Urinary bladder (tissue), 4 donors: ENCODE results near the gene TRPM2. TPM values are rescaled to one million over a fixed set of nuclear protein-coding genes. Genes with fewer than 3 reads are reported as not detected.

Experiments
- DNase-seq: peaks from one replicate; pipeline ENCODE4 v3.0.0-alpha.2; 2015; ENCODE audit errors: extremely low spot score
- H3K27ac ChIP-seq: one replicate; pipeline ENCODE4 v1.5.1; 2013; ENCODE audit warnings: low read depth, mild to moderate bottlenecking, moderate library complexity
- H3K36me3 ChIP-seq: one replicate; pipeline ENCODE4 v1.6.1; 2013; ENCODE audit warnings: mild to moderate bottlenecking, moderate library complexity; ENCODE audit not compliant: insufficient read depth
- H3K4me1 ChIP-seq: one replicate; pipeline ENCODE4 v1.6.1; 2013; ENCODE audit warnings: mild to moderate bottlenecking, moderate library complexity; ENCODE audit not compliant: insufficient read depth
- H3K4me3 ChIP-seq: one replicate; pipeline ENCODE4 v1.5.1; 2013; ENCODE audit warnings: low read depth, low read length
- WGBS: extraction: QIAGEN DNeasy Blood & Tissue Kit; methylation state at CpG from one replicate; pipeline ENCODE4 v1.1.7; 2013; 5-methylcytosine and 5-hydroxymethylcytosine counted together
- polyA plus RNA-seq: library from polyadenylated mRNA; stranded (reverse); fragments of 200-250 nt; gene quantifications from one replicate; pipeline ENCODE4 v1.2.3, GENCODE V29; 2013
- total RNA-seq: library from RNA; depleted of rRNA; stranded (reverse); fragments of >200 nt; gene quantifications from one replicate; pipeline ENCODE4 v1.2.3, GENCODE V29; 2014
- donor health status: healthy with polysubstance abuse.
- donor health status: healthy.

Gene TRPM2
- total RNA-seq (1.2 TPM), polyA plus RNA-seq (3.3 TPM)

DNA sequence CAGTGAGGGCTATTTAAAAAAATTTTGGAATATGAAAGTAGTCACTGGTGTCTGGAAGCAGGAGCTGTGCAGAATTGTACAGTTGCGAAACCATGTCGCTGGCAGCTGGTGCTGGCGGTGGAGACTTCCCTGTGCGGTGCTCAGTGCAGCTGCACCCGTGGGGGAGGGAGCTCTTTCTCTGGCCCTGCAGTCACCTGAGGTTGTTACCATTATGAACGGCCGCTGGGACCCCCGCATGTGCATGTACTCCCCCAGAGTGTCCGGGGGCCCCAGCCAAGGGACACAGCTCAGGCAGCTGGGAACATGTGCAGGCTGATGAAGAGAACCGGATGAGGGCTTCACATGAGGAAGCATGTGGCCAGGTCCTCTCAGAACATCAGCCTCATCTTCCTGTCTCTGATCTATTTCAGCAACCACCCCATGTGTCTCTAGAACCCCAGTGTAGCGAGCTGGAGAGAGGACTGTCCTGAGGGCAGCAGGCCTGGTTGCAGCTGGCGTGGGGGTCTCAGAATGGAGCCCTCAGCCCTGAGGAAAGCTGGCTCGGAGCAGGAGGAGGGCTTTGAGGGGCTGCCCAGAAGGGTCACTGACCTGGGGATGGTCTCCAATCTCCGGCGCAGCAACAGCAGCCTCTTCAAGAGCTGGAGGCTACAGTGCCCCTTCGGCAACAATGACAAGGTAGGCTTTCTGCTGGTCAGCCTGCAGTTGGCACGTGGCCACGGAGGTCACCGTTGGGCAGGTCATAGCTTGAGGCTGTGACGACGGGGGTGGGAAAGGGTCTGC lies at the start of gene TRPM2:
Gene TRPM2 (plus strand): TSS at position 431 of the 780 bp plus-strand sequence. CDS start 80 bp downstream, at position 511.
- Histone ChIP-seq H3K4me1 (no peaks in the 10 kb centered on the region), H3K4me3 (no peak within 1 kb of the TSS), H3K36me3 (no peaks in the 10 kb centered on the region), H3K27ac (no peak within 1 kb of the TSS)
- 63% methylated on average over 21 of the region's 21 CpGs for WGBS
- DNase-seq = no peak

DNA sequence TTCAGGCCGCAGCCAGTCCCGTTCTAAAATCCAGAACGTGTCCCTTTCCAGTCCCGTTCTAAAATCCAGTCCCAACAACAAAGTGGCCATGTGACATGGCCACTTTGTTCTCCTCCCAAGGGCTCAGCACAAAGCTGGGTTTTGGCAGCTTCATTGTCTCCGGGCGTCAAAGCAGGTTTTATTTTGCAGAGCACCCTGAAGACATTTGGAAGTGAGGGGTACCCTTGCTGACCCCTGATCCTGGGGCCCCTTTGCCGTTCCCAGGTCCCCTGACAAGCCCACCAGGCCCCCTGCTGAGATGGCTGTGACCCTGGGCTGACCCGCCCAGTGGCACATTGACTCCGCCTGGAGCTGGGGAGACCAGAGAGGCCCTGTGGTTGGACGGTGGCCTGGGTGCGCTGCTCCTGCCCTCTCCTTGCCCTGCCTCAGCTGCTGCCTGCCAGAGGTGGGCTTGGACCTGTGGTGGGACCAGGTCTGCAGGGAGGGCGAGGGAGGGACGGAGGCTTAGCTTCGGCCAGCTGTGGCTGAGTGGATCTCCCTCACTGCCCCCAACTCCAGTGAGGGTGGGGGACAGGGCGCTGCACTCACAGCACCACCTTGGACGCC lies 49.3 kb upstream of the TRPM2 start:
- H3K4me1 ChIP-seq = no peaks in the 10 kb centered on the region
- H3K27ac ChIP-seq = no peak overlapping the region
- H3K36me3 ChIP-seq = no peaks in the 10 kb centered on the region
- H3K4me3 ChIP-seq = no peak overlapping the region
- no peak for DNase-seq
- 65% methylated on average over 16 of the region's 16 CpGs for WGBS

DNA sequence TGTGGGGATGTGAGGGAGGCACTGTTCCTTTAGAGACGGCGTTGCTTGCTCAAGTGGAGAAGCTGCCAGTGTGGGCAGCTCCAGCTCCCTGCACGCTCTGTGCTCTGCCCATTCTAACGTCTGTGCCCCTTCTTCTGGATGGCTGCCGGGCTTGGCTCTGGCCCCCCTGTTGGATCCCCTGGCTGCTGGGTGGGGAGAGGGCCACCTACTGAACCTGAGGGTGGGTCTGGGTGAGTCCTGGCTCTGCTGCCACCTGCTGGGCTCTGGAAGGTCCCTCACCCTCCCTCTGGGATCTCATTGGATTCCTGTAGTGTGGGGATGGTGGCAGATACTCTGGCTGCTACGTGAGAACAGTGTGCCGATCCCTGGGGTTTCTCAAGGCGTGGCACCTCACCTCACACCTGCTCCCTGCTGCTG lies 48.5 kb upstream of the TRPM2 start:
- Histone ChIP-seq H3K27ac (no peak overlapping the region), H3K36me3 (no peaks in the 10 kb centered on the region), H3K4me1 (no peaks in the 10 kb centered on the region), H3K4me3 (no peak overlapping the region)
- DNase-seq = no peak
- 50% methylated on average over 8 of the region's 8 CpGs for WGBS

DNA sequence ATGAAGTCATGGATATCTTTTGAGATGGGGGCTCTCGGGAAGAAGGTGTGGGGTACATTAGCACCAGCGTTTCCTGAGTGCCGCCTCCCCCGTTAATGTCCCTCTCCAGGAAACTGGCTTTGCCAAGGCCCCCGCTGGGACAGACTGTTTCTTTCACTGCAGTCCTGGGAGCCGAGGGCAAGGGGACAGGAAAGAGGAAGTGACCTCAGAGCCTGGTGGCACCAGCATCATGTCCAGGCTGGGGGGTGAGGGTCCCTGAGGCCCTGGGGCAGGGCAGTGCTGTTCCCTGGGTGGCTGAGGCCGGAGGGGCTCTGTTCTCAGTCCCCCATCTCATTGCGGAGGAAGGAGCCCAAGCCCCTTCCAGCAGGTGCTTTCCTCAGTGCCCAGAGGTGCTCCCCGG lies 47.7 kb upstream of the TRPM2 start:
- DNase-seq = no peak
- 88% methylated on average over 9 of the region's 9 CpGs for WGBS
- no peak overlapping the region for H3K4me3 ChIP-seq
- no peaks in the 10 kb centered on the region for H3K4me1 ChIP-seq
- no peaks in the 10 kb centered on the region for H3K36me3 ChIP-seq
- no peak overlapping the region for H3K27ac ChIP-seq

DNA sequence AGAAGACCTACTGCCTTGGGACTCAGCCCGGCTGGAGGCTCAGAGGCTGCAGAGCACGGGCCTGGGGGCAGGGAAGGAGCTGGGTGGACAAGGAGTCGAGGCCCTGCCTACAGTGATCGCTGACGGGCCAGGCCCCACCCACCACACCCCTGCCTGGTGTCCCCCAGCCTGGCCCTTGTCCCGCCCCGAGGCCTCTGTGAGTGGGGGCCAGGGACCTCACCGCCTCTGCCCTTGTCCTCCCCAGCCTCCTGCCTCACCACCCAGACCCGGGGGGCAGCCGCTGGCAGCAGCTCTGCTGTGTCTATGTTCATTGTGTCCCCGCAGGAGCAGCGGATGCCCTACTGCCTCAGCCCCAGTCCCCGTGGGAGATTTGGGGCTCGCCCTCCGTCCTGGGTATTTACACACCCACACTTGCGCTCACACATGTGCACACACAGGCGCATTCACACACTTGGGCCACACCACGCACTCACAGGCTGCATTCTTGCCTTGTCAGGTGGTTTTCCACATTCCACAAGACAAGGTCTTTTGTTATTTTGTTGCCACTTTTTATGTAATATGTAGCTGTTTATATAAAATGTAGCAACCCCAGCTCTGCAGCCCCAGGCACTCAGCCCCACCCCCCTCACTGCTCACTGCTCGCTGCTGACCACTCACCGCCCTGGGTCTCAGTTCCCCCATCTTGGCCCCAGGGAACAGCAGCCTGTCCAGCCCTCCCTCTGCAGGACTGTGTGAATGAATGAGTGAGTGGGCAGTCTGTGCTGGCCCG lies 46.3 kb upstream of the TRPM2 start:
- DNase-seq = no peak
- H3K36me3 ChIP-seq = peaks cover 2% of the 10 kb centered on the region
- H3K4me1 ChIP-seq = no peaks in the 10 kb centered on the region
- 84% methylated on average over 21 of the region's 21 CpGs for WGBS
- no peak overlapping the region for H3K4me3 ChIP-seq
- H3K27ac ChIP-seq = no peak overlapping the region

DNA sequence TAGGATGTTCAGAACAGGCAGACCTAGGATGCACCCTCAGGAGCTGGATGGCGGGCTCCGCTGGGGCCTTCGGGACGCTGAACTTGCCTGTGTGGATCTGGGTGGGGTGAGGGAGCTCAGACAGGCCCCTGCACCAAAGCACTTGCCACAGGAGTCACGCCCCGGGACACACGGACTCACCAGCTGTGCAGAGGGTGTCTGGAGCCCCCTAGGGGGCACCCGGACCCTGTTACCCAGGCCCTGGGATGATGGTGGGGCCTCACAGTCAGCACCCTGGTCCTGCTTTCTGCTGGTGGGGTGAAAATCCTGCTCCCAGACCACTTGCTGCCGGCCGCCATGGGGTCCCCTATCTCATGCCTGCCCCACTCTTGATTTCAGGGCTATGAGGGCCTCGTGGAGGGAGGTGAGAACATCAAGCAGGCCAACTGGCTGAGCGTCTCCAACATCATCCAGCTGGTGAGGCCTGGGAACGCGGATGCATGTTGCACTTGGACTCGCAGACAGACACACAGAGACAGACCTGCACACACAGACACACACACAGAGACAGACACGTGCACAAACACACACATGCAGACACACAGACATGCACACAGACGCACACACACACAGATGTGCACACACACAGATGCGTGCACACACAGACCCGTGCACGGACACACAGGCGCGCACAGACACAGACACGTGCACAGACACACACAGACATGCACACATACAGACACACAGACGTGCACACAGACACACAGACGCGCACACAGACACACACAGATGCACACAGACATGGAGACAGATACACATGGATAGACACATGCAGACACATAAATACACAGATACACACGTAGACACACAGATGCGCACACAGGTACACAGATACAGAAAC lies 42.6 kb upstream of the TRPM2 start:
- 87% methylated on average over 28 of the region's 28 CpGs for whole genome bisulfite sequencing
- Histone ChIP-seq H3K4me1 (no peaks in the 10 kb centered on the region), H3K36me3 (peaks cover 8% of the 10 kb centered on the region), H3K4me3 (no peak overlapping the region), H3K27ac (no peak overlapping the region)
- no peak for DNase-seq

DNA sequence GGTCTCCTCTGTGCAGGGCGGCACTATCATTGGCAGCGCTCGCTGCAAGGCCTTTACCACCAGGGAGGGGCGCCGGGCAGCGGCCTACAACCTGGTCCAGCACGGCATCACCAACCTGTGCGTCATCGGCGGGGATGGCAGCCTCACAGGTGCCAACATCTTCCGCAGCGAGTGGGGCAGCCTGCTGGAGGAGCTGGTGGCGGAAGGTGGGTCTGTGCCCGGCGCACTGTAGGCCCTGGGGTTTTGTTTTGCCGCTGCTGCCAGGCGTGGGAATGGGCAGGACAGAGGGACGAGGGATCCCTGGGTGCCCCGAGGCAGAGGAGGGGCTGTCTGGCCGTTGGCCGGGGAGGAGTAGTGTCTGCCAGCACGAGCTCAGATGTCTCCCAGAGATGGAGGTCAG lies 41.3 kb upstream of the TRPM2 start:
- no peak overlapping the region for H3K4me3 ChIP-seq
- no peak for DNase-seq
- peaks cover 8% of the 10 kb centered on the region for H3K36me3 ChIP-seq
- H3K27ac ChIP-seq = no peak overlapping the region
- no peaks in the 10 kb centered on the region for H3K4me1 ChIP-seq
- WGBS = 92% methylated on average over 22 of the region's 22 CpGs

DNA sequence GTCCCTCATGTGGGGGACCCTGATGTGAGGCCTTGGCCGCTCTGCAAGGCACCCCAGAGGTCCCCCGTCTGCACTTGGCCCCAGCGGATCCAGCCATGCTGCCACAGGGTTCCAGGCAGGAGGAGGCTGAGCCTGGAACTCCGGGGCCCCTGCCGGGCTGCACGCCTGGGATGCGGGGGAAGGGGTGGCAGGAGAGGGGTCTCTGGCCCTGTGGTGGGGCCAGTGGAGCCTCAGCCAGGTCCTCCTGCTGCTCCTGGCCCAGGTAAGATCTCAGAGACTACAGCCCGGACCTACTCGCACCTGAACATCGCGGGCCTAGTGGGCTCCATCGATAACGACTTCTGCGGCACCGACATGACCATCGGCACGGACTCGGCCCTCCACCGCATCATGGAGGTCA lies 40.7 kb upstream of the TRPM2 start:
- Histone ChIP-seq H3K4me1 (no peaks in the 10 kb centered on the region), H3K4me3 (no peak overlapping the region), H3K27ac (no peak overlapping the region), H3K36me3 (peaks cover 8% of the 10 kb centered on the region)
- WGBS = 95% methylated on average over 19 of the region's 19 CpGs
- no peak for DNase-seq

DNA sequence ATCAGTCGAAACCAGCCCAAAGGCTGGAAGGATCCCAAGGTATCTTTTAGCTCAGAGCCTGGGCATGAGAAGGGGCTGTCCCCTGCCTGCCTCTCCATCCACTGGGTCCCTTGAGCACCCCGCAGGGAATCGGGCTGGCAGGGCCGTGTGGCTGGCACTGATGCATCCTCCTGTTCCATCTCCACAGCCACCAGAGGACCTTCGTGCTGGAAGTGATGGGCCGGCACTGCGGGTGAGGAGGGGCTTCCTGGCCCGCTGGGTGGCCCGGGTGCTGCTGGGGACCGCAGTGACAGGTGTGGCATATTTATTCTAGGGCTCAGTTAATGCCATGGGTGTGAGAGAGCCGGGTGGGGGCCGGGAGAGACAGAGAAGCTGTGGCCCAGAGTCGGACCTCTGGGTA lies 40.0 kb upstream of the TRPM2 start:
- no peaks in the 10 kb centered on the region for H3K4me1 ChIP-seq
- WGBS = 90% methylated on average over 13 of the region's 13 CpGs
- H3K4me3 ChIP-seq = no peak overlapping the region
- DNase-seq = no peak
- H3K27ac ChIP-seq = no peak overlapping the region
- H3K36me3 ChIP-seq = peaks cover 8% of the 10 kb centered on the region

DNA sequence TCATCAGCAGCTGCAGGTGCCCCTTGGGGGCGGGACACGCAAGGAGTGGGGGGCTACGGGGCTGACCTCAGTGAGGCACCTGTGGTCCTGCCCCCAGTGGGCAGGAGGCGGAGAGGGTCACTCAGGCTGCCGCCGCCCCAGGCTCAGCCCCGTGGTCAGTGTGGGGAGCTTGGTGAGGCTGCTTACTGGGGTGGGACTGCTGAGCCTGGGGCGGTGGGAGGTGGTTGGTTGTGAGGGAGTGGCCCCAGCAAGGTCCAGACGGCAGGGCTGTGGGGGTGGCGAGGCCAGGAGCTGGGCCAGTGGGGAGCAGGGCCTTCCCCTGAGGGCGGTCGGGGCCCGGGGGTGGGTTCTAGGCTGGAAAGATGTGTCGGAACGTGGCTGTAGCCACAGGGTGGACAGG lies 39.3 kb upstream of the TRPM2 start:
- WGBS = 88% methylated on average over 15 of the region's 15 CpGs
- no peak overlapping the region for H3K4me3 ChIP-seq
- H3K4me1 ChIP-seq = no peaks in the 10 kb centered on the region
- H3K36me3 ChIP-seq = peaks cover 9% of the 10 kb centered on the region
- no peak for DNase-seq
- H3K27ac ChIP-seq = no peak overlapping the region

DNA sequence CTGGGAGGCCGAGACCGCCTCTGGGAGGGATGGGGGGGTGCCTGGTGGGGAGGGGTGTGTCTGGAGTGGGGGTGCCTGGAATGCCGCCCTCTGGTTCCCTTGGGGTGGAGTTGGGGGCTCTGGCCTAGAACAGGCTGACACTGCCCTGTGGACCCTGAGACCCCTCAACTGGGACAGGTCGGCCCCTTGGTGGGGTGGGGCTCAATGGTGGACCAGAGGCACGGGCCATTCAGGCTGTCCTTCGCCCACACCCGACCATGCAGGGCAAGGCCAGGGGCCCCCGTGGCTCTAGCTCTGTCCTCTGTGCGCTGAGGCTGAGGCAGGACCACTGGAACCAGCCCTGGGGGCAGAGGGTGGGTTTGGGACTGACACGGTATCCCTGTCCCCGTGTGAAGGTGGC lies 38.9 kb upstream of the TRPM2 start:
- no peak for DNase-seq
- no peak overlapping the region for H3K27ac ChIP-seq
- H3K4me3 ChIP-seq = no peak overlapping the region
- WGBS = 93% methylated on average over 11 of the region's 11 CpGs
- H3K4me1 ChIP-seq = no peaks in the 10 kb centered on the region
- peaks cover 10% of the 10 kb centered on the region for H3K36me3 ChIP-seq

DNA sequence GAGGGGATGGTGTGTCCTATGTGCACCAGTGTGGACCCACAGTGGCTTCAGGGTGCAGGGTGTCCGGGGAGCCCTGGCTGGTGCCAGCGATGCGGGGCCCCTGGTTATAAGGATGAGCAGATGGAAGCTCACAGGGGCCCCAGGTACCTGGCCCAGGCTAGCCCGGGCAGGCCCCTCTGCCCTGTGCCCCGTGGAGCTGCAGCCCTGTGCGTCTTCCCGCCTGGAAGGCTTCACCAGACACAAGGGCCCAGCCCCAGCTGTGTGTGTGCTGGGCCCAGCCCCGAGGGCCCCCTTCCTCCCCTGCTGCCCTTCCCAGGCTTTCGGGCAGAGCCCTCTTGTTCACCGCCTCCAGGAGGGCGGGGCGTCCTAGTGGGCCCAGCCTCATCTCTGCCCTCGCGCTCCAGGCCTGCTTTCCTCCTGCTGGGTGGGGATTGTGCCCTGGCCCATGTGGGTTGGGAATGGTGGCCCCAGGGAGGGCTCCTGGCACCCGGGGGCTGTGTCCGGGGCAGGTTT lies 37.7 kb upstream of the TRPM2 start:
- H3K4me3 ChIP-seq = no peak overlapping the region
- no peaks in the 10 kb centered on the region for H3K4me1 ChIP-seq
- no peak overlapping the region for H3K27ac ChIP-seq
- WGBS = 88% methylated on average over 16 of the region's 16 CpGs
- no peak for DNase-seq
- H3K36me3 ChIP-seq = peaks cover 10% of the 10 kb centered on the region

DNA sequence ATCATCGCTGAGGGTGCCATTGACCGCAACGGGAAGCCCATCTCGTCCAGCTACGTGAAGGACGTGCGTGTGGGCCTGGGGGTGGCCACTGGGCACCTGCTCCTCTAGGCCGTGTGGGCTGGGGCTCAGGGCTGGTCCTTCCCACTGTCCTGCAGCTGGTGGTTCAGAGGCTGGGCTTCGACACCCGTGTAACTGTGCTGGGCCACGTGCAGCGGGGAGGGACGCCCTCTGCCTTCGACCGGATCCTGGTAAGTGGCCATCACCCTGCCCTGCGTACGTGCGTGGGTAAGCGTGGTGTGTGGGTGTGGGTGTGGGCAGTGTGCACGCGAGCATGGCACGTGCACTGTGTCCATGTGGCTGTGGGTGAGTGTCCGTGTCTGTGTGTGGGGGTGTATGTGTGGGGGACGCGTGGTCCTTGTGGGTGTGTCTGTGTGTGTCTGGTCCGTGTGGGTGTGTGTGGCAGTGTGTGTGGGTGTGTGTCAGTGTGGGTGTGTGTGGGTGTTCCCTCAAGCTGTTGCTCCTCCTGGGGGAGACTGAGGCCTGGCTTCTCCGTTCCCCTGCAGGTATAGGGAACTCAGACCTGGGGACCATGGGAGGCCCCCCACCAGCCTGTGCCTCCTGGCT lies 37.0 kb upstream of the TRPM2 start:
- no peak for DNase-seq
- 92% methylated on average over 27 of the region's 27 CpGs for WGBS
- Histone ChIP-seq H3K36me3 (peaks cover 13% of the 10 kb centered on the region), H3K4me3 (no peak overlapping the region), H3K27ac (no peak overlapping the region), H3K4me1 (no peaks in the 10 kb centered on the region)
